HG03354 (cell line): ENCODE data around the gene RBFOX1.

Experiments used
- ATAC-seq: cut with Tn5 transposase; IDR thresholded peaks from one replicate; pipeline ENCODE4 v1.9.1; 2021; ENCODE audit warnings: mild to moderate bottlenecking; ENCODE audit not compliant: unreplicated experiment, poor library complexity, severe bottlenecking

The RBFOX1 gene

DNA sequence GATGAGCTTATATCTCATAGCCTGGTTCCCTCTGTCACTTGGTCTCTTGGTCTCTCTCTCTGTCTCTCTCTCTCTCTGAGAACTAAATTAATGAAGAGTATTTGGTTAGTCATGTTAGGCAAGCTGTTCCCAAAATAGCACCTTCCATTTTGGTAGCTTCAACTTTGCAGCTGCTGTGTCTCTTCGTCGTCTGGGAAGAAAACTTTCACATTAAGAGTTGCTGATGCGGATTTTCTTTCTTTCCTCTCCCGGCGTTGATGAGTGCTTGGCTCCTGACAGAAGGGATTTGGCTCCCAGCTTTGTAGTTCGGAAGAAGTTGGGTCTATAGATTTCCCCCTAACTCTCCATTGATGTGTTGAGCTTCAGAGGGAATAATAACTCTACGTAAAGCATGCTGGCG is at the start of gene RBFOX1:
TSS of gene RBFOX1 (plus strand) at position 235 of the 400 bp plus-strand sequence.
- no peak for ATAC-seq

DNA sequence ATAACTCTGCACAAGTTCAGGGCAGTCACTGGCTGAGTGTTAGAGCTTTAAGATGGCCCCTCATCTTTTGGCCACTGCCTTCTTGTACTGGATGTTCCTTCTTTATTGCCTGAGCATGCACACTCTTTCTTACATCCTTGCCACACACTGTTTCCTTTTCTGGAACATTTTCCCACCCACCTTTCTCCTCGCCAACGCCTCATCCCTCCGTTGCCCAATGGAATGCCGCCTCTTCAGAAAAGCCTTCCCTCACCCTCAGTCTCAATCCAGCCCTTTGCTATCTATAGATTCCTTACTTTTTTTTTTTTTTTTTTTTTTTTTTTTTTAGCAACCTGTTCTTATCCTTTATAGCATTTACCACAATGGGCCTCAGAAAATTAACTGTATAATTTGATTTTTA is 47.9 kb upstream of the RBFOX1 start:
- no peak for ATAC-seq

DNA sequence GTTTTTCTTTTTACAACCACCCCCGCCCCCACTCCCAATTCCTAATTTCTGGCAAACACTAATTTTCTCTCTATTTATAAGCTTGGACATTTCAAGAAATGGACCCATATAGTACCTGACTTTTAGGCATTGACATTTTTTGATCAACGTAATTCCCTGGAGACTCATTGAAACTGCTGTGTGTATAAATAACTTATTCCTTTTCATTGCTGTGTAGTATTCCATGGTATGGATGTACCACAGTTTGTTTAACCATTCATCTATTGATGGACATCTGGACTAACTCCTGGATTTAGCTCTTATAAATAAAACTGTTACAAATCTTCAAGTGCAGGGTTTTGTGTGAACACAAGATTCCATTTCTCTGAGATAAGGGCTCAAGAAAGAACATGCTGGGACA is 47.1 kb upstream of the RBFOX1 start:
- no peak for ATAC-seq

DNA sequence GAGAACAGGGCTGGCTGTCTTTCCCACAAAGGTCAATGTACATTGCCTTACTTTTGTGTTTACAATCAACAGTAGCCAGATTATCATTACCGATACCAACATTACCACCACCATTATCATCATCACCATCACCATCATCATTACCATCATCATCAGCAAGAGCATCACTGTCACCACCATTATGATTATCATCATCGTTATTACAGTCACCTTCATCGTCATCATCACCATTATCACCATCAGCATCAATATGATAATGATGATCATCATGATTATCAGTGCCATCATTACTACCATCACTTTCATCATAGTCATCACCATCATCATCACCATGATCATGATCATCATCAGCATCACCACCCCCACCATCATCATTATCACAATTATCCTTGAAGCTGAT is 43.3 kb upstream of the RBFOX1 start:
- no peak for ATAC-seq

DNA sequence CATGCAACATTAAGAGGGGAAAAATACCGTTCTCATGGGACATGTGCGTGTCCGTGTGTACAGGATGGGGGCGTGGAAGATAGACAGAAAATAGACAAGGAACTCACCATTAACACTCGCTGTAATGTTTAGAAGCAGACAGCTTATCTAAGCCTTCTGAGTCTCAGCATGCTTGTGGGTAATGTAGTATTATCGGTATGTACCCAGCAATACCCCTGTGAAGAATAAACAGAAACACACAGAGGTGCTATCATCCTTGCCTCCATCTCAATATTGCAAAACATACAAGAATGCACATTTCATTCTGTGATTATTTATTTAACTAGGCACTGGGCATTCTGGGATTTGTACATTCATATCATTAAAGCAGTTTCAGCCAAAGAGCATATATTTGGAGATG is 42.0 kb upstream of the RBFOX1 start:
- no peak for ATAC-seq

DNA sequence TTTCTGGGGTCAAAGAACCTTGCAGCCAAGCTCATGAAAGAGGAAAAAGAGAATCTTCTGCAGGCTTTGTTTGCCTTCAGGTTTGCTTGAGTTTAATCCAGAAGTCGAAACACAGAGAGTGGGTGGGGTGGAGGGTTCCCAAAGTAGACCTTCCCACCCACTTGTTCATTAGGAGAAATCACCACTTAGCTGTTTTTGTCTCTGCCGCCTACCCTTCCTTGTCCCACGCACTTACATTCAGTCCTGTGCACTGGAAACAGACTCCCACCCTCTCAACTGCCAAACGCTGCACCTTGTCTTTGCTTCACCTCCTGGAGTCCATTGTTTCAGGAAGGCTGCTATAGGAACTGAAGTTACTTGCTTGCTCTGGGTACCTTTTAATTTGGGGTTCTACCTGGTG is 38.6 kb upstream of the RBFOX1 start:
- ATAC-seq = no peak

DNA sequence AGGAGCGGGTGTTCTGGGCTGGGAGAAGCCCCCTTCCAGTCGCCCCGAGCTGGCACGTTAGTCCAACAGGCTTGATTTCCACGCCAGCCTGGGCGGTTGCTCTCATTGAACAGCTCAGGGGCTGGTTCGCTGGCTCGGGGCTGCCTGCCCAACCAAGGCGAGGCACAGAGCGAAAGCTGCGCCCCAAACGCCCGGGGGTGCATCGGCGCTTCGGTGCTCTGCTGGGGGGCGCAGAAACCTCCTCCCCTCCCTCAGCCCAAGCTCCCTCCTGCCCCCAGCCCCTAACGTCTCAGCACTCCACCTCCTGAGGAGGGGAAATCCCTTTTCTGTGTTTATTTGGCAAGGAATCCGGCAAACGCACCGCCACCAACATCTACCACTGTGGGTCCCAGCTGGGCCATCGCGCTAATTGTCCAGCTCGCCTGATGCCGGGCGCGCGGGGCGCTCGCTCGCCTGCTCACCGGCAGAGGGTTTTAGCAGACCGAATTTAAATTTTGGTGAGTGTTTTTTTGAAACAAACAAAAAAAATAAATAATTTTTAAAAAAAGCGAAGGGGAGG is 29.5 kb upstream of the RBFOX1 start:
- ATAC-seq = no peak

DNA sequence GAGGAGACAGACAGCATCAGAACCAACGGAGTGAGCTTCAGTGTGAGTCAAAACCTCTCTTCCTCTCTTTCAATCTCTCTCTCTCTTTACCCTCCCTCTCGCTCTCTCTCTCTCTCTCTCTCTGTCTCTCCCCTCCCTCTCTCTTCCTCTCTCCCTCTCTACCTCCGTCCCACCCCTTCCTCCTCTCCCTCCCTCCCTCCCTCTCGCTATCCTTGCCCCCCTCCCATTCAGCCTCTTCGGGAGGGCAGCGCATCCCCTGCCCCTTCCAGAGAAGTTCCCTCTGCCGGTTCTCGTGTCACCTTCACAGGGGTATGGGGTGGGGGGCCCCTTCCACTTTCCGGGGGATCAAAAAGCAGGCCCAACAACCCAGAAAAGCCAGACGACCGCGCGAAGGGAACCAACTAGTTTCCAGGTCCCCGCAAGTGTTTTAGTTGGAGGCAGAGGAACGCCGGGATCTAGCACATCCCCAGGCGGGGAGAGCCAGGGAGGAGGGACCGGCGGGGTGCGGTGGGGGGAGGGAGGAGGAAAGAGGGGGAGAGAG is 28.9 kb upstream of the RBFOX1 start:
- ATAC-seq = no peak

DNA sequence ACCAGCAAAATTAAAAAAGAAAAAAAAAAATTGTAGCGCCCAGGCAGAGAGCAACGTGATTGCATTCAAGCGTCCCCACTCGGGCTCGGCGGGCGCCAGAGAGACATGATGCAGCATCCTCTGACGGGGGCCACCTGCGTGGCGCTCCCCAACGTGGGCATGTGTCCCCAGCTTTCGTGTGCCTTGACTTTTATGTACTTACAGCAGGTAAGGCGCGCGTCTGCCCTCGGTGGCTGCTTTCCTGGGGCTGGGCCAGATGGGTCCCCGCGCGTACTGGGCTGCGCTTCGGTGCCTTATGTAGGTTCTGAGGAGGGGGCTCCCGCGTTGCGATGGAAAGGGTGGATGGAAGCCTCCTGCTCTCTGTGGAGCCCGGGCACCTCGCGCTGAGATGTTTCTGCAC is 28.4 kb upstream of the RBFOX1 start:
- no peak for ATAC-seq

DNA sequence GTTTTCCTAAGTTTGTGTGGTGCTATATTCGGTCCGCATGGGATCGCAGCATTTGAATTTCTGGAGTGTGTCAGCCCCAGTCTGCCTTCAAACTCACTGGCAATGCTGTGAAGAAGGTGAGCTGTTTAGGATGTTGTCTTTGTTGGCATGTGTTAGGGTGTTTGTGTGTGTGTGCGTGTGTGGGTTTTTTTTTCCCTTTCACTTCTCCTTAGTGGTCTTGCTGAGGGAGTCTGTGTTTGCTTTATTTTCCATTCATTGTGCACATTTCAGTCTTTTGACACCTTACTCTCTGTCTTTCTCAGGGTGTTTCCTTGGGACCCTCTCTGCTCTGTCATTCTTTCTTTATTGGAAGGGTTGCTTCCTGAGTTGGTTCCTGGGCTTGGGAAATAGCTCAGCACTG is 27.7 kb upstream of the RBFOX1 start:
- no peak for ATAC-seq

DNA sequence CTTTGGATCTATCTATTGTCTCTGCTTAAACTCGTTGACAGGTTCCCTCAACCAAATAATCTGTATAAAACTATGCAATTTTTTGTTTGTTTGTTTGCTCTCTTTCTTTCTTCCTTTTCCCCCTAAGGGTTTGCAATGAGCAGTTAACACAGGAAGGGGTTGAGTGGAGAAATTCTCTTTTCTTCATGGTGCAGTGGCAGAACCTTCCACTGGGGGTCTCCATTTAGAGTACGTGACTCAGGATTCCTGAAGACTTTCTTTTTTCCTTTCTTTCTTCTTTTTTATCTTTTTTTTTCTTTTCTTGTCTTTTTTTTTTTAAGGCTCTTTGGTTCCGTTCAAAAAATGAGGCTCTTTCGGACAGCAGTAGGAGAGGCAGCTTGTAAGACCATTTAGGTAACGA is 19.5 kb upstream of the RBFOX1 start:
- ATAC-seq = no peak

DNA sequence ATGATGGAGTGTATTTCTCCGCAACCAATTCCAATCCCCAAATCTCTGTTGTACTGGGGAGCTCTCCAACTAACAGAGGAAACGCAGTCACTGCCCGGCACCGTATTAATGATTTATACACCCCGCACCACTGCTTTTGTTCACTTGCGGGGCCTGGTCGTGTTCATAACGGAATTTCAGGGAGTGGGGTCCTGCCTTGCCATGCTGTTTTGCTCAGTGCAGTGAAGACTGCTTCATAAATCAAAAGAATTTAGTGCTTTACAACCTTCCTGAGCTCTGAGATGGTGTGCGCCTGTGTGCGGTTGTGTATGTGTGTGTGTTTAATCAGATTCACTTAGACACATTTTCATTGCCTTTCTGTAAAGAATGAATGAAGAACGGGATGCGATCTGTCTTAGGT is 18.5 kb upstream of the RBFOX1 start:
- ATAC-seq = no peak

DNA sequence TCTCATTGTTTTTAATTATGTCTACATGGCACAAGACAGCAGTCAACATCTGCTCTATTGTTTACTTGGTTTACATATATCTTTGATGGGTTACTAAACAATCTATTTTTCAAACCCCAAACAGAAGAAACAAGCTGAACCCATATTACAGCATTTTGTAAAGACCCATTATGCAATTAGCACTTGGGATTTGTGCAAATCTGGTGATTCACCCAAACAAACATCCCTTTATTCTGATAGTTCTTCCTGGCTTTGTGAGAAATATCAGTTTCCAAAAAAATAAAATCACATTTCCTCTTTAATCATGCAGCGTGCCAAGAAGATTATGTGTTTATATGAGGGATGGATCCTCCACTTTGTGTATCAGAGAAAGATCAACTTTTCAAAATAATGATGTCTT is 16.8 kb upstream of the RBFOX1 start:
- ATAC-seq = no peak

DNA sequence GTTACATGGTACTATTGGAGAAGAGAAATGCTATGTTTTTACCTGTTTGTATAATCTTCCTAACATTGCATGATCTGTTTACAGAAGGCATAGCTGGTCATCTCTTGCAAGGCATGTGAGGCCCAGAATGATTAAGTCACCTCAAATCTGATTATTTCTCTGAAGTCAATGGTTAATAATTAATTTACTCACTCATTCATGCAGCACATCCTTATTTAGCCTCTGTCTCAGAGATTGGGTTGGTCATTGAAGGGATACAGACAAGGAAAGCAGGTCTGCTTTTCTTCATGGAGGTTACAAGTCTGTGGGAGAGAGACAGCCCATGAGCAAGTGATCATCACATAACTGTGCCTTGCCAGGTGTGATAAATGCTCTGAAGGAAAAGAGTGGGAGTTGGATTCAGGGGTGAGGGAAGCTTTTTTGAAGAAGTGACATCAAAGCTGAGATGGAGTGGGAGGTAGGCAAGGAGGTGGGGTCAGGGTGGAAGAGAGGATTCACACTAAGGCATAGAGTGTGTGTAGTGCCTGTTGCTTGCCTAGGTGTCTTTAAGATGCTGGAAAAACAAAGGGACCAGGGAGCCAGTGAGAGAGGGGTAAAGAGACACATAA is 16.3 kb upstream of the RBFOX1 start:
- ATAC-seq = no peak

DNA sequence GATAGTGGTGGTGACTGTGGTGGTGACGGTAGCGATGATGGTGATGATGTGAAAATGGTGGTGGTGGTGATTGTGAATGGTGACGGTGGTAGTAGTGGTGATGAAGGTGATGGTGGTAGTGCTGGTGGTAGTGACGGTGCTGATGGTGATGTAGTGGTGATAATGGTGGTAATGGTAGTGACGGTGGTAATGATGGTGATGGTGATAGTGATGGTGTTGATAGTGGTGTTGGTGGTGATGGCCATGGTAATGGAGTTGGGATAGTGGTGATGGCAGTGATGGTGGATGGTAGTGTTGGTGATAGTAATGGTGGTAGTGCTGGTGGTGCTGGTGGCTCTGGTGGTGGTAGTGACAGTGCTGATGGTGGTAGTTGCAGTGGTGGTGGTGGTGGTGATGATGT is 14.7 kb upstream of the RBFOX1 start:
- ATAC-seq = no peak

DNA sequence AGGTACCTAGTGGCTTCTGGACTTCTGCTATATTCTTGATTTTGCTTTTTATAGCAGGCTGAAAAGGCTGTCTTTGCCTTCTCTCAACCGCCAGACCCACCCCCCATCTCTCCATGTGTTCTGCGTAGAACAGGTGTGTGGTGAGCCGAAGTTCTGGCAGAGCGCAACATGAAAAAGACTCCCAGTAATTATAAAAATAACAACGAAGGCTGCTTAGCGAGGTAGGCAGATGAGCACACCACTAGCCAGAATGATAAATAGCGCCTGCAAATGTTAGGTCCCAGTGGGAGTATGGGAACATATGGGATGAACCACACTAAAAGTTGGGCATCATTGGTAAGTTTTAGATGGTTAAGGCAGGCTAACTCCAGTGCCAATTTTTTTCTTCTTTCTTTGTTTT is 14.0 kb upstream of the RBFOX1 start:
- ATAC-seq = no peak

DNA sequence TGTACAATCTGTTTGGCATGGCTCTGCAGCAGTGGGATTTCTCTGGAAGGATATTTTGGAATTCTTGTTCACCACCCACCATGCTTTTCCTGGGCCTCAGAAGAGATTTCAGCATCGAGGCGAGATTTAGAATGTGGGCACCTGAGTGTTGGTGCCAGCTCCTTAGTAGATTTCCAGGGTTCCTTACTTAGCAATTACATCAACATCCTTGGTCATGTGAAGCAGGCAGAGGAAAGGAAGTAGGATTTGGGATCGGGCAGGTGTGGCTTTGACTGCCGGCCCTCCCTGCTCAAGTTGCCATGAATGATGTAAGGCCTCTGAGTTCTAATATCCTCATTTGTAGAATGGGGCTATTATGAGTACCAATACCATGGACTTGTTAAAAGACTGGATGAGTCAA is 13.1 kb upstream of the RBFOX1 start:
- ATAC-seq = no peak

DNA sequence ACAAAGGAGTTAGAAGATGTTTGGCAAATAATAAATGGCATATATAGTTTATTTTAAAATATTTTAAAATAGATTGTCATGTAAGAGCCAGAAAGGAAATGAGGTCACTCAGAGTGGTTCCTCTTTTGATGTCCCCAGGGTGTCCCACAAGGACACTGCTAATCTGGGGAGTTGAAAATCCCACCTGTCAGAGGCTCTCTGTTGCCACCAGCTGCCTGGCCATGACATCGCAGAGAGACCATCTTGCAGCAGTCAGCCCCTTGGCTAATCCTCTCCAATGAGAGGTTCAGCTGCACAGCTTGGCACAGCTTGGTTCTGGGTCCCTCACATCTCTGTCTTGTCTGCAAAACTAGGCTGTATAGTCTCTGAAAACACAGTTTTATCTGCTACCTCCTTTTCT is 11.0 kb upstream of the RBFOX1 start:
- ATAC-seq = no peak

DNA sequence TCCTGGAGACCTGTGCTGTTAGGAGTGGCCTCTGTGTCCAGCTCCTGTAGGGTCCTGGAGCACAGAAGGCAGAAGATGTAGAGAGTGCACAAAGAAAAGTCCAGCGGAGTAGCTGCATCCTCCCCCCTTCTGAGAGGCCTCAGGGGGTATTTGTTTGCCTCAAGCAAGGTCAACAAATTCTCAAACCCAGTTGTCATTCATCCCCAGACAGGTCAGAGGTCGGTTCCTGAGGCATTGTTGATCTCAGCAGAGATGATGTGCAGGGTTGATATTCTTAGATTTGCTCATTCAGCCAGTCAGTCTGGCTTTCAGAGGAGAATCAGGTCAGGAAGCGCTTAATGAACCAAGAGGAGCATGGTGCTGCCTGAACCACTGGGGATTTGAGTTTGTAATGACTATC is 8.3 kb upstream of the RBFOX1 start:
- no peak for ATAC-seq

DNA sequence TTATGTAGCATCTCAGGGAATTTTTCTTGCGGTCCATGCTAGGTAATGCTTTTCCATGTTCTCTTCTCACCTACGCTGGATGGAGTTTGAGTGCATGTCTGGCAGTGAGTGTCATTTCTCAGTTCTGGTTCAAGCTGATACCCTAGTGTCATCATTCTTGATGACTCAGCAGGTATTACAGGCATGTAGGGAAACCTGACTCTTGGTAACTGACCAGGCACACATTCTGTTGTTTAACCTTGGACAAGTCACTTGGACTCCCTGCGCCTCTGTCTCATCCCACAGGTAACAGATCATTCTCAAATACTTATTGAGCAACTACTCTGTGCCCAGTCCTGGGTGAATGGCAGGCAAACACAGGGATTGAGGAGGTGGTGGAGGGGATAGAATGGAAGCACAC is 6.8 kb upstream of the RBFOX1 start:
- ATAC-seq = no peak

DNA sequence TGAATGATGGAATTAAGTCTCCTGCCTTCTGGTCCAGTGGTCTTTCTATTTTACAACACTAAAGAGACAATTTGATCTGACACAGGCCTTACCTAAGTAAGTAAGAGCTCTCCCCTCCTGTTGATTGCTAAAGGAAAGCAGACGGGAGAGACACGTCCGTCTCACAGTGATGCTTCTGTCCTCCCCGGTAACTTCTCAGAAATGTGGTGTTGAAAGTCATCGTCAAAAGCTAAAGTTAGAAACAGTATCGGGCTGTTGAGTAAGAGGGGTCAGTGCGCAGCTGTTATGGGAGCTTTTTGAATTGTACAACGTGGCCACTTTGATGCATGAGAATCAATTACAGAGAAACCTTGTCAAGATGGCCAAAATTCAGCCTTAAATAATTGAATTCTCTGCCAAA is 1.9 kb upstream of the RBFOX1 start:
- no peak for ATAC-seq

DNA sequence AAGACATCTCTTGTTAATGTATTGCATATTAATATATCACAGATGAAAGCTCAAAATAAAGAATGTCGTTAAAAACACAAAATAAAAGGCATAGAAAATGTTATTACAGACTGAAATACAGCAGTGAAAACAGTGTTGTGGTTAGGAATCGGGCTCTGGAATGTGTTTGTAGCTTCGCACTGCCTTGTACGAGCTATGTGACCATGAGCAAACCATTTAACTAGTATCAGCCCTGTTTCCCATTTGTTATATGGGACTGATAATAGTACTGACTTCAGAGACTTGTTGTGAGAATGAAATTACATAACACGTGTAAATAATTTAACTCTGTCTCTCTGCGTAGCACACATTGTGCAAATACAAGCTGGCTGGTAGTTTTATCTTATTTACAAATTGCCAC is 648 bp upstream of the RBFOX1 start:
- ATAC-seq = no peak
